ENCODE measurements around the gene ZNF324. TPM values are rescaled to one million over a fixed set of nuclear protein-coding genes. Genes with fewer than 3 reads are reported as not detected.

ZNF324 gene
- total and polyA plus RNA-seq, 2 of the 13 experiments (the other 11 are each of a cell fraction or from before 2014, with no cell fraction given) = 1.1 to 4.7 TPM

- no peak for TF ChIP-seq ZXDC (CRISPR knock-in tag; IDR thresholded peaks at IDR 0.05)
- TF ChIP-seq, protein P1, sequence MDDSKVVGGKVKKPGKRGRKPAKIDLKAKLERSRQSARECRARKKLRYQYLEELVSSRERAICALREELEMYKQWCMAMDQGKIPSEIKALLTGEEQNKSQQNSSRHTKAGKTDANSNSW (CRISPR knock-in tag; IDR thresholded peaks at IDR 0.05; ENCODE audit: borderline replicate concordance) = no peak
- TF ChIP-seq ZNF484 (CRISPR knock-in tag; IDR thresholded peaks at IDR 0.05; ENCODE audit: borderline replicate concordance, low read depth) = no peak
- no peak for TF ChIP-seq HNRNPUL1 (IDR thresholded peaks at IDR 0.05; ENCODE audit: low read depth, low read length)
- peak; percentile 89; the same call in 1 of the 2 replicates for TF ChIP-seq ZNF563 (CRISPR knock-in tag; IDR thresholded peaks at IDR 0.05)
- TF ChIP-seq TFDP1 (CRISPR knock-in tag; IDR thresholded peaks at IDR 0.05; ENCODE audit: borderline replicate concordance) = peak; percentile 25; the same call in 1 of the 2 replicates
- peak; percentile 98 for TF ChIP-seq ARID4A (CRISPR knock-in tag; IDR thresholded peaks at IDR 0.05; ENCODE audit: borderline replicate concordance)
- no peak for TF ChIP-seq TBX3 (IDR thresholded peaks at IDR 0.05; ENCODE audit: borderline replicate concordance)
- TF ChIP-seq RELA (CRISPR knock-in tag; IDR thresholded peaks at IDR 0.05) = no peak
- TF ChIP-seq CCDC6 (CRISPR knock-in tag; IDR thresholded peaks at IDR 0.05) = no peak
- TF ChIP-seq HMGA1 (CRISPR knock-in tag; conservative IDR thresholded peaks at IDR 0.05) = no peak
- TF ChIP-seq ZNF142 (CRISPR knock-in tag; IDR thresholded peaks at IDR 0.05) = no peak
- TF ChIP-seq MZF1 (CRISPR knock-in tag; IDR thresholded peaks at IDR 0.05; ENCODE audit: borderline replicate concordance) = no peak
Observed at GRCh38 chr19:58451358-58452101, 15.3 kb upstream of the ZNF324 start, which contains the start of gene ZNF324B (continued).
